ENCODE results near the gene SLAIN2. TPM values are rescaled to one million over a fixed set of nuclear protein-coding genes. Genes with fewer than 3 reads are reported as not detected.

The SLAIN2 gene
- total RNA-seq, 1 experiment from 2014 or later, result 32.0 TPM

DNA sequence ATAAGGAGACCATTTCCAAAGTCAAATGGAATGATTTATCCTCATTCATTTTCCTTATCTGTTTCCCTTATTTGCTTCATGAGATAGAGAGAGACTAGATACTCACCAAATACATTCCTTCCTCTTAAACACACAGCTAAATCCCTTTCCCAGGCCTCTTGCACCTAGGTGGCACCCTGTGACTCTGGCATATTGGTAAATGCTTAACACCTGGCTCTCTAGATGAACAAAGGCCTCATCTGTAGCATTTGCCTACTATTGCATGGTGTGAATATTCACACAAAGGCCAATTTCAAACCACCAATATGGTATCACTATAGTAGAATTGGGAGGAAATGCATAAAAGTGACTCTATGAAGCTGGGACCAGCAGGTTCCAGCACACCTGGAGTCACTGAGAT lies 119.7 kb downstream of the SLAIN2 start:
- no peak for DNase-seq
- no peak overlapping the region for H3K4me3 ChIP-seq (ENCODE audit: insufficient read depth, low read depth, low read length)

GRCh38 chr4:48462363-48462762 lies 121.0 kb downstream of the SLAIN2 start:
- DNase-seq, result no peak

More for the DNA sequence above, 119.7 kb downstream of the SLAIN2 start:
- Histone ChIP-seq H3K36me3 (replicated peaks; ENCODE audit: control insufficient read depth, insufficient read depth, low read length) (no peaks in the 10 kb centered on the region), H3K27me3 (ENCODE audit: control insufficient read depth, insufficient read depth, low read length) (no peaks in the 10 kb centered on the region)

DNA sequence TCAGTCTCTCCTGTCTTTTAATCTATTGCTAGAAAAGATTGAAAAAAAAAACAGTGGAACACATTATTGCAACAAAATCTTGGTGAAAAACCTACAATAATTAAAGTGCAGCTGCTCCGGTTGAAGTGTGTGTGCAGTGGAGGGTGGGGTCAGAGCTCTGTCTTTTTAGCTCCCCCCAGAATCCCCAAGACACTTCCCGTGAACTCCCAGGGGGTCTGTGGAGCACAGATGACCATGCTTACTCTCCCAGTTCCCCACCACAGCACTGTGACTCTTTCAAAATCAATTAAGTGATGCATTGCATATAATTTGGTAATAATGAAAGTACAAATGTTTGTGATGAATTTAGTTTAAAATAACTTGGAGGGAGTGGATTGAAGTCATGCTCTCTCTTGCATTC lies 126.1 kb downstream of the SLAIN2 start:
- DNase-seq, result no peak
- Histone ChIP-seq H3K36me3 (replicated peaks; ENCODE audit: control insufficient read depth, insufficient read depth, low read length) (no peaks in the 10 kb centered on the region), H3K4me3 (ENCODE audit: insufficient read depth, low read depth, low read length) (no peak overlapping the region), H3K27me3 (ENCODE audit: control insufficient read depth, insufficient read depth, low read length) (no peaks in the 10 kb centered on the region)

More at GRCh38 chr4:48462363-48462762, 121.0 kb downstream of the SLAIN2 start:
- Histone ChIP-seq H3K4me3 (ENCODE audit: insufficient read depth, low read depth, low read length) (no peak overlapping the region), H3K36me3 (replicated peaks; ENCODE audit: control insufficient read depth, insufficient read depth, low read length) (no peaks in the 10 kb centered on the region), H3K27me3 (ENCODE audit: control insufficient read depth, insufficient read depth, low read length) (no peaks in the 10 kb centered on the region)

DNA sequence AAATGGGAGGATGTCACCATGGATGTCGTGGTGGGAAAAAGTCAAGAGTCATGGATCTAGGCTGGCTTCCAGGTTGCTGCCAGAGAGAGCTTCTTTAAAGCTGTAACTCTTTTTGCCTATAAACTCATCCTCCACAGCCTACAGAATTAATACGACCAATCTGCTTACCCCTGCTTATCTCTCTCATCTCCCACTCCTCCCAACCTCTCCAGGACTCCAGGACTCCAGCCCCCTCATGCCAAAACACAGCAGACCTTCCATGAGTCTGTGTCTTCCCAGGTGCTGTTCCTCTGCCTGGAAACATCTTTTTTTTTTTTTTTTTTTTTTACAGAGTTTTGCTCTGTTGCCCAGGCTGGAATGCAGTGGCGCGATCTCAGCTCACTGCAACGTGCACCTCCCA lies 126.6 kb downstream of the SLAIN2 start:
- no peak for DNase-seq
- H3K36me3 ChIP-seq (replicated peaks; ENCODE audit: control insufficient read depth, insufficient read depth, low read length), result no peaks in the 10 kb centered on the region
- H3K4me3 ChIP-seq (ENCODE audit: insufficient read depth, low read depth, low read length), result no peak overlapping the region
- no peaks in the 10 kb centered on the region for H3K27me3 ChIP-seq (ENCODE audit: control insufficient read depth, insufficient read depth, low read length)

DNA sequence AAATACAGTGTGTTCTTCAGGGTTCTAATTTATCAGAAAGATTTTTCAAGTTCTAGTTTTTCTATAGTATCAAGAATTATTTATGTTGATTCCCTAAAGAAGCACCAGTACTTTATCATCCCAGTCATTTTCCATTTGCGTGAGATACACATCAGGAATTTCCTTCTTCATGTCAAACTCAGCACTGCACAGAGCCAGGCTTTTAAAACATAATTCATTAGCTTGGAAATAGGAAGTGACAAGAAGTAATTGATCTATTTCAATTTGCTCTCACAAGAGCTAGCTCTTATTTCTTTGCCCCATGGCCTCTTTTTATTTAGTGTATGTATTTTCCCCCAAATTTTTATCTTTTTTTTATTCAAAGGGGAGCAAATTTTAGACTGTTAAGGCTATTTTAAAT lies 128.8 kb downstream of the SLAIN2 start:
- DNase-seq, result no peak
- no peaks in the 10 kb centered on the region for H3K27me3 ChIP-seq (ENCODE audit: control insufficient read depth, insufficient read depth, low read length)
- H3K36me3 ChIP-seq (replicated peaks; ENCODE audit: control insufficient read depth, insufficient read depth, low read length), result no peaks in the 10 kb centered on the region
- H3K4me3 ChIP-seq (ENCODE audit: insufficient read depth, low read depth, low read length), result no peak overlapping the region

DNA sequence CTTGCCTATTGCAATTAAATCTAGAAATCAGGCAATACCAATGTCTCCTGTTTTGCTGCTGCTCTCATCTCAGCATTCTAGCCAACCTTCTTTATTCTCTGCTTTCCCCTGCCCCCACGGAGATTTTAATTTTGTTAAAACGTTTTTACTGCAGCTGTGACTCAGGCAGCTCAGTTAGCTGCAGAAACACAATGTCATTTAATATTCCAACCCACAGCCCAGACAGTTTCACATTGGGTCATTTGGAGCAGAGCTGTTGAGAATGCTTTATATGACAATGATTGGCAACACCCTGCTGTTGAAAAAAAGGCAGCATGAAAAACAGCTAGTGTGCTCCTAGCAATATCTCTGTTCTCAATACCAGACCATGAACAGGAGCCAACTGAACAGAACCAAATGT lies 129.2 kb downstream of the SLAIN2 start:
- Histone ChIP-seq H3K27me3 (ENCODE audit: control insufficient read depth, insufficient read depth, low read length) (no peaks in the 10 kb centered on the region), H3K36me3 (replicated peaks; ENCODE audit: control insufficient read depth, insufficient read depth, low read length) (no peaks in the 10 kb centered on the region), H3K4me3 (ENCODE audit: insufficient read depth, low read depth, low read length) (no peak overlapping the region)
- no peak for DNase-seq

DNA sequence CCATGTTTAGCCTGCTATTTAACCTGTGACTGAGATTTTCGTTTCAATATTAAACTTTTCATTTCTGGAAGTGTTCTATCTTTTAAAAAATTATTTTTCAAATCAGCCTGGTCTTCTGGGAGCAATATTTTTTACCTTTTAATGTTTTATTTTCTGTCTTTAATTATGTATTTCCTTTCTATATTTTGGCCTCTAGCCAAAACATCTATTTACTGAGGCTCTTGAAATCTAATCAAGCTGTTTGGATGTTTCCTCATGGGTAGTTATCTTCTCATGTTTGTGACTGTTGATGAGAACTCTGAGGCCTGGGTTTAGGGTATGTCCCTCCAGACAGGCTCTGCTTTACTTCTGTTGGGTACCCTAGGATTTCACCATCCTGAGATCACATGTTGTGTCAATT lies 131.5 kb downstream of the SLAIN2 start:
- no peaks in the 10 kb centered on the region for H3K27me3 ChIP-seq (ENCODE audit: control insufficient read depth, insufficient read depth, low read length)
- H3K36me3 ChIP-seq (replicated peaks; ENCODE audit: control insufficient read depth, insufficient read depth, low read length), result no peaks in the 10 kb centered on the region
- no peak overlapping the region for H3K4me3 ChIP-seq (ENCODE audit: insufficient read depth, low read depth, low read length)
- DNase-seq, result no peak

- DNase-seq, result no peak
- H3K4me3 ChIP-seq (ENCODE audit: insufficient read depth, low read depth, low read length), result no peak overlapping the region
- no peaks in the 10 kb centered on the region for H3K27me3 ChIP-seq (ENCODE audit: control insufficient read depth, insufficient read depth, low read length)
These were observed 134.4 kb downstream of the SLAIN2 start for GRCh38 chr4:48475770-48476169.

More at GRCh38 chr4:48475770-48476169, 134.4 kb downstream of the SLAIN2 start:
- no peaks in the 10 kb centered on the region for H3K36me3 ChIP-seq (replicated peaks; ENCODE audit: control insufficient read depth, insufficient read depth, low read length)

Other genes with a start within 250 kb of the SLAIN2 start
- not detected in 2 replicates for gene TXK, start 207.3 kb upstream of the SLAIN2 start, total RNA-seq (2014; rRNA removed; shearing (Covaris generic))
- gene TEC, start 71.7 kb upstream of the SLAIN2 start, total RNA-seq (2014; rRNA removed; shearing (Covaris generic)), result 1.2 and 2.0 TPM in 2 replicates
- gene SLC10A4, start 141.8 kb downstream of the SLAIN2 start, total RNA-seq (2014; rRNA removed; shearing (Covaris generic)), result 1.3 and 1.5 TPM in 2 replicates
- gene ZAR1, start 148.7 kb downstream of the SLAIN2 start, total RNA-seq (2014; rRNA removed; shearing (Covaris generic)), result 0.66 and 1.00 TPM in 2 replicates